Smooth muscle cell of trachea (primary cell): ENCODE data around the gene CERS2. TPM values are rescaled to one million over a fixed set of nuclear protein-coding genes. Genes with fewer than 3 reads are reported as not detected.

Experiments used
- total RNA-seq: library from RNA; depleted of rRNA; stranded (reverse); fragments of >200 nt; gene quantifications from 2 replicates; pipeline ENCODE4 v1.2.1, GENCODE V29; 2014

Gene CERS2, protein sequence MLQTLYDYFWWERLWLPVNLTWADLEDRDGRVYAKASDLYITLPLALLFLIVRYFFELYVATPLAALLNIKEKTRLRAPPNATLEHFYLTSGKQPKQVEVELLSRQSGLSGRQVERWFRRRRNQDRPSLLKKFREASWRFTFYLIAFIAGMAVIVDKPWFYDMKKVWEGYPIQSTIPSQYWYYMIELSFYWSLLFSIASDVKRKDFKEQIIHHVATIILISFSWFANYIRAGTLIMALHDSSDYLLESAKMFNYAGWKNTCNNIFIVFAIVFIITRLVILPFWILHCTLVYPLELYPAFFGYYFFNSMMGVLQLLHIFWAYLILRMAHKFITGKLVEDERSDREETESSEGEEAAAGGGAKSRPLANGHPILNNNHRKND
- 87.1 and 170 TPM in 2 replicates for total RNA-seq

DNA sequence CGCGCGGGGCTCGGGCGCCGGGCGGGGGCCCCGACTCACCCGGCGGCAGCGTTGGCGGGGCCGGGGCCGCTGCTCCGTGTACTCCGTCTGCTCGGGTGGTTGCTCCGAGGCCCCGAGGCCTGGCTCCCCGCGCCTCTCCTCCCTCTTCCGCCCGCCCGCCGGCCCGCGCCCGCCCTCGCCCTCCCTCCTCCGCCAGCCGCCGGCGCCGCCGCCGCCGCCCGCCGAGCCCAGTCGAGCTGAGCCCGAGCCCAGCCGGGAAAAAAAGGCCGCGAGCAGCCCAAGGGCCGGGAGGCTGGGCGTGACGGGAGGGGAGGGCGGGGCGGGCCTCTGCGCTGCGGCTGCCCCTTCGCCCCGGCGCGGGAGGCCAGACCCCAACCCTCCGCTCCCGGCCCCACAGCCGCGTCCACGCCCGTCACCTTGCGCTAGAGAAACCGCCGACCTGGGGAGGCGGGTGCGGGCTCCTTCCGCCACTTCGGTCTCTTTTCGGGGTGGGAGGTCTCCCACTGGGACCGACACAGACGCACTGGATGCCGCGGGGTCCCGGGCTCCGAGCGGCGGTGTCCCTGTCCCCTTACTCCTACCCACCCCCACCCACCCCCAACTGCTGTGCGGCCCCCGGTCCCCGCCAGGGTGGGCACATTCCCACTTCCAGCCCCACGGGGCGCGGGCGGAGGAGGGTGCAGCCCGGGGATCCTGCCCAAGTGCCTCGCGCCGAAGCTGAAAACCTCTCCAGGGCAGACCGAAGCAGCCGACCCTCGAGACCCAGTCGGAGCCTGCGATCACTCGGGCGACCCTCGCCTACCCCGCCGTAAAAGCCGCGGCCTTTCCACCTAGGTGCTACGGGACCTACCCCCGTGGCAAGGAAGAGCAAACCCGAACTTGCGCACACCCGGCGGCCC is at the start of gene CERS2:
Gene CERS2, minus strand, starts transcription at position 256 of the 899 bp plus-strand sequence. CDS start 5,745 bp downstream, outside the sequence.

DNA sequence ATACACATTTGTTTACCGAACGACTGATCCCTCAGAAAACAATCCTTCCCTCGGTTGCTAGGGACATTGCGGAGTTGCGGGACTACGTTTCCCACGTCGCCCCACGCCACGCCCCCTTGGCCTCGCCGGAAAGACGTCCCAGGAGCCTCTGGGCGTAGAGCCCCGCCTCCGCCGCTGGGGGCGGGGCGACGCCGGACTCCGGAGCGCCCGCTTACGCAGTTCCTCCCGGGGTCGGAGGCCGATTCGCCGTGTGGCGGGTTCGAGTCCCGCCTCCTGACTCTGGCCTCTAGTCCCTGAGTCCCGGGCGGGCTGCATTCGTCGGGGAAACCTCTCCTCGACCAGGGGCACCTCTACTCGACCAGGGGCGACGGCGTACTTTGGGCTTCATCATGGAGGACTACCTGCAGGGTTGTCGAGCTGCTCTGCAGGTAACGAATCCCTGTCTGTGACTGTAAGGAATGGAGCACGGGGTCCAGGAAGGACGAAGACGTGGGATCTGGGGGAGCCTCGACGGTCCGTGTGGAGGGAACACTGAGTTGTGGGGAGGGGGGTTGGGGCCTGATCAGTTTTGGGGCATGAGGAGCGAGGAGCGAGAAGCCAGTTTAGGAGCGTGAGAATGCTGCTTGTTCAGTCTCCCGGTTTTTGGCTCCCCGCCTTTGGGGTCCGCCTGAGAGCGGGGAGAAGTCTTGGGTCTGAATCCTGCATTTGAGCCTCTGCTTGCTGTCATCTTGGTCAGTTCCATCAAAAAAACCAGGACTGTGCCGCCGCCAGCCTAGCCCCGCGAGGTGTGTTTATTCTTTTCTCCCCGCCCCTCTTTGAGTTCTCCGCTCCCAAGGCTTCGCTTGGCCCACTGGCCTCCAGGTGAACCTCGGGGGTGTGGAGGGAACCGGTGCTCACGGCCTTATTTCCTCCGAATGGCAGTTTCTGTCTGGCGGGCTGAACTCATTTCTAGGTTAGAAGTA is 33.9 kb upstream of the CERS2 start, which contains the start of gene PRUNE1:
Gene PRUNE1, plus strand, starts transcription at position 206 of the 962 bp plus-strand sequence. Its CDS starts 184 bp downstream, at position 390.

DNA sequence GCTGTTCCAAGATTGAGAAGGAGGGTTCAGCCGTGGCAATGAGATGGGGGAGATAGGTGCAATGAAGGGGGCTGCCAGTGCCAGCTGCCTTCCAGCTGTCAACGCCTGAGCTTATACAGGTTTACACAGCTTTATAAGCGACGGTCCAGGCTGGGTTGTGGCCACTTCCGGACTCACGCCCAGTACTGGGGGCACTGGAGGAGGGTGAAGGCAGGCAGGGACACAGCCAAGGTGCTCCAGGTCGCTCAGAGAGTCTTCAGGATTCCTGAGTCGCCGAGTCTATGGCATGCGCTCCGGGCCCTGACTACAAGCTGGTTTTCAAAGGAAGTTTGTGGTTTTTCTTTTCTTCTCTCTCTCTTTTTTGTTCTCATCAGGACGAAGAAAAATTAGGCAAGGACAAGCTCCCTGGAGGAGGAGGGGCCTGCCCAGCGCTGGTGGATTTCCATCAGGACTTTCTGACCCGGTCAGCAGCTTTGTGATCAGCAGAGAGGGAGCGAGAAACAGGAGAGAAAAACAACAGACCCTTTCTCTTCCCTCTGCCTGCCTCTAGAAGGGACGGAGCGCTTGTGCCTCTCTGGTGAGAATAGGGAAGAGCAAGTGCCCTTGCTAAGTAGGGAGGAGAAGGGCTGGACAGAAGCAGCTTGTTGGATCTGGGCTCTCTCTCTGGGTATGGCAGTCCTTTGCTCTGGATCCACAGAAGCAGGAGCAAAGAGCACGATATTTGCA is 31.9 kb upstream of the CERS2 start, which contains the start of gene MINDY1:
Gene MINDY1, minus strand, starts transcription at position 576 of the 726 bp plus-strand sequence. CDS start 4,285 bp downstream, outside the sequence.

DNA sequence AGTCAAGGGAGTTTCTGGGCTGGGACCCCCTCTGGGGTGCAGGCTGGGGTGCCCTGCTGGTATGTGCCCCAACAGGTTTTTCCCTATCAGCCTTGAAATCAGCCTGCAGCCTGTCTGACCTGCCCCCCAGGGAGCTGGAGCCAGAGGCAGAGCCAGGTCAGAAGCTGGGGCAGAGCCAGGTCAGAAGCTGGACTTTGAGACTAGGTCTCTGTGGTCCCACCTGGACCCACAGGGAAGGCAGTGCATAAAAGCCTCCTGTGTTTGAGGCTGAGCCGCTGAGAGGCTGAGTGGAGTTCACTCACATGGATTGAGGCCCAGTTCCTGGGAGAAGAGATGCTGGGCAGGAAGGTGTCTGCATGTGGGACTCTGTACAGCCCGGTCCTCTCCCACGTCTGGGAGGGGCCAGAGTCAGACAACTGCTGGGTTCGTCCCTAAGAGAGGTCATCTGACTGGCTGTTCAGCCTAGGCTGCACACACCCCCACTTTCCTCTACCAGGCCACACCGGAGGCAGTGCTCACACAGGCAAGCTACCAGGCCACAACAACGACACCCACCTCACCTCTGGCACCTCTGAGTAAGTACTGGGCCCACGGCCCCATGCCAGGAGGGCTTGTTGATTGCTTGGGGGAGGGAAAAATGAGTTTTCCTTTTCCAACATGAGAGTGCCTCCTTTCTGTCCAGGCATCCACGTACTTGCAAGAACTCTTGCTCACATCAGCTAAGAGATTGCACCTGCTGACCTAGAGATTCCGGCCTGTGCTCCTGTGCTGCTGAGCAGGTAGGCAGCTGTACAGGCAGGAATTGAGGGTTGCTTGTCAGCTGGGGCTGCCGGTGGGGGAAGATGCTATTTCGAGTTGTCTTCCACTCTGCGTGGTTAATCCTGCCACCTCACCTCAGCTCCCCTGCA is 7.4 kb upstream of the CERS2 start, which contains the start of gene ANXA9:
Gene ANXA9, plus strand, starts transcription at position 488 of the 908 bp plus-strand sequence. CDS start 814 bp downstream, outside the sequence.

GRCh38 chr1:150926097-150926741 is 48.4 kb downstream of the CERS2 start, which contains the start of gene SETDB1:
TSS of gene SETDB1 (plus strand) at chr1:150926363. CDS start at chr1:150927715, 1,352 bp downstream.

Other genes starting within 250 kb of the CERS2 start
- gene CTSS, start 209.1 kb downstream of the CERS2 start, total RNA-seq, result 2.3 and 6.1 TPM in 2 replicates
- 224 and 295 TPM in 2 replicates for gene CTSK, start 166.6 kb downstream of the CERS2 start, total RNA-seq
- 46.3 and 54.3 TPM in 2 replicates for gene ARNT, start 98.2 kb downstream of the CERS2 start, total RNA-seq
- not detected in 2 replicates for gene CTXND2, start 87.7 kb downstream of the CERS2 start, total RNA-seq
- 35.9 and 42.5 TPM in 2 replicates for gene SETDB1, start 48.5 kb downstream of the CERS2 start, total RNA-seq
- gene ANXA9, start 7.5 kb upstream of the CERS2 start, total RNA-seq, result 0.17 and 0.29 TPM in 2 replicates
- gene MINDY1, start 32.1 kb upstream of the CERS2 start, total RNA-seq, result 13.4 and 15.0 TPM in 2 replicates
- 7.1 and 9.8 TPM in 2 replicates for gene PRUNE1, start 33.6 kb upstream of the CERS2 start, total RNA-seq
- gene BNIPL, start 61.8 kb upstream of the CERS2 start, total RNA-seq, result under 0.01 and 0.17 TPM in 2 replicates
- gene C1orf56, start 72.9 kb upstream of the CERS2 start, total RNA-seq, result 1.7 and 4.8 TPM in 2 replicates
- 36.5 and 40.7 TPM in 2 replicates for gene CDC42SE1, start 84.8 kb upstream of the CERS2 start, total RNA-seq
- 2.9 and 3.1 TPM in 2 replicates for gene MLLT11, start 85.6 kb upstream of the CERS2 start, total RNA-seq
- 14.0 and 23.7 TPM in 2 replicates for gene GABPB2, start 95.9 kb upstream of the CERS2 start, total RNA-seq
- 1.2 and 1.3 TPM in 2 replicates for gene SEMA6C, start 171.8 kb upstream of the CERS2 start, total RNA-seq
- not detected in 2 replicates for gene TNFAIP8L2, start 181.8 kb upstream of the CERS2 start, total RNA-seq
- 5.8 and 6.1 TPM in 2 replicates for gene LYSMD1, start 191.1 kb upstream of the CERS2 start, total RNA-seq
- 21.8 and 27.5 TPM in 2 replicates for gene SCNM1, start 191.3 kb upstream of the CERS2 start, total RNA-seq
- 0.17 and 0.29 TPM in 2 replicates for gene TMOD4, start 201.1 kb upstream of the CERS2 start, total RNA-seq
- gene VPS72, start 215.4 kb upstream of the CERS2 start, total RNA-seq, result 37.9 and 50.6 TPM in 2 replicates
- 57.2 and 70.8 TPM in 2 replicates for gene PIP5K1A, start 223.7 kb upstream of the CERS2 start, total RNA-seq